IPS DF 19.7 (cell line): Measurements from ENCODE around the gene SUSD6.
"Not testable (repeated sequence)": the region's sequence is repeated elsewhere in the genome, so short reads cannot be mapped to it uniquely, and the experiment has no call there.

ENCODE experiments used
- DNase-seq: peaks from one replicate; pipeline ENCODE4 v3.0.0-alpha.2; 2013; ENCODE audit warnings: low read depth, low spot score

Gene SUSD6

GRCh38 chr14:69591317-69591716, 20.1 kb upstream of the SUSD6 start:
- DNase-seq: no peak

GRCh38 chr14:69593018-69593677, 18.2 kb upstream of the SUSD6 start:
- no peak for DNase-seq

- no peak for DNase-seq
Measured at GRCh38 chr14:69594846-69595245, 16.6 kb upstream of the SUSD6 start.

- no peak for DNase-seq
Measured at GRCh38 chr14:69595336-69595735, 16.1 kb upstream of the SUSD6 start.

- not testable (repeated sequence) for DNase-seq
Measured at GRCh38 chr14:69599431-69599830, 12.0 kb upstream of the SUSD6 start.

- DNase-seq: no peak
Measured at GRCh38 chr14:69600304-69600891, 11.0 kb upstream of the SUSD6 start.

- DNase-seq: no peak
Measured at GRCh38 chr14:69605738-69606137, 5.7 kb upstream of the SUSD6 start.

GRCh38 chr14:69606258-69607184, 4.9 kb upstream of the SUSD6 start:
- DNase-seq: no peak

GRCh38 chr14:69610020-69610873, 1.1 kb upstream of the SUSD6 start:
- no peak for DNase-seq

GRCh38 chr14:69610874-69611171, 573 bp upstream of the SUSD6 start:
- DNase-seq: no peak

GRCh38 chr14:69612014-69612782, 802 bp downstream of the SUSD6 start:
- DNase-seq: no peak

- DNase-seq: no peak
Measured at GRCh38 chr14:69612783-69613130, 1.4 kb downstream of the SUSD6 start.

- DNase-seq: no peak
Measured at GRCh38 chr14:69613312-69614073, 2.1 kb downstream of the SUSD6 start.

GRCh38 chr14:69614592-69614991, 3.2 kb downstream of the SUSD6 start:
- no peak for DNase-seq

GRCh38 chr14:69615121-69615495, 3.7 kb downstream of the SUSD6 start:
- no peak for DNase-seq

GRCh38 chr14:69615496-69616407, 4.4 kb downstream of the SUSD6 start:
- DNase-seq: no peak

- no peak for DNase-seq
Measured at GRCh38 chr14:69616408-69616773, 5.0 kb downstream of the SUSD6 start.

- DNase-seq: no peak
Measured at GRCh38 chr14:69617796-69618195, 6.4 kb downstream of the SUSD6 start.

GRCh38 chr14:69619012-69619411, 7.6 kb downstream of the SUSD6 start:
- DNase-seq: no peak
